Mesendoderm (in vitro differentiated cells): ENCODE results near the gene HMG20B.

Experiments
- DNase-seq: peaks from one replicate; pipeline ENCODE4 v3.0.0; 2013
- H2AK5ac ChIP-seq: 2 replicates; pipeline ENCODE4 v1.6.1; 2013; ENCODE audit warnings: low read length, inconsistent platforms
- H2BK120ac ChIP-seq: 2 replicates; pipeline ENCODE4 v1.6.1; 2013; ENCODE audit warnings: low read depth, mild to moderate bottlenecking, low read length, moderate library complexity, mixed read lengths
- H2BK15ac ChIP-seq: replicated peaks from 2 replicates; pipeline ENCODE4 v1.6.1; 2013; ENCODE audit warnings: low read depth, mild to moderate bottlenecking, moderate library complexity
- H2BK5ac ChIP-seq: 2 replicates; pipeline ENCODE4 v1.6.1; 2013; ENCODE audit warnings: low read length, inconsistent platforms
- H3K18ac ChIP-seq: 2 replicates; pipeline ENCODE4 v1.6.1; 2013; ENCODE audit warnings: mild to moderate bottlenecking, low read length, mixed read lengths
- H3K23ac ChIP-seq: one replicate; pipeline ENCODE4 v1.6.1; 2013; ENCODE audit warnings: low read length
- H3K27ac ChIP-seq: 2 replicates; pipeline ENCODE4 v1.5.1; 2013; ENCODE audit warnings: low read depth, mild to moderate bottlenecking, inconsistent platforms, low read length, moderate library complexity
- H3K27me3 ChIP-seq: 2 replicates; pipeline ENCODE4 v1.6.1; 2013; ENCODE audit warnings: low read length, control low read depth, mild to moderate bottlenecking, inconsistent platforms; ENCODE audit not compliant: insufficient read depth, poor library complexity
- H3K36me3 ChIP-seq: 2 replicates; pipeline ENCODE4 v1.6.1; 2013; ENCODE audit warnings: low read length, inconsistent platforms; ENCODE audit not compliant: control insufficient read depth, insufficient read depth
- H3K4ac ChIP-seq: one replicate; pipeline ENCODE4 v1.6.1; 2013; ENCODE audit warnings: low read depth, mild to moderate bottlenecking, low read length, moderate library complexity
- H3K4me1 ChIP-seq: 2 replicates; pipeline ENCODE4 v1.6.1; 2013; ENCODE audit warnings: low read depth, low read length, inconsistent platforms; ENCODE audit not compliant: control insufficient read depth
- H3K4me2 ChIP-seq: 2 replicates; pipeline ENCODE4 v1.6.1; 2013; ENCODE audit warnings: low read length
- H3K4me3 ChIP-seq: 2 replicates; pipeline ENCODE4 v1.5.1; 2013; ENCODE audit warnings: mild to moderate bottlenecking, low read length
- H3K56ac ChIP-seq: one replicate; pipeline ENCODE4 v1.6.1; 2013; ENCODE audit warnings: low read length
- H3K79me1 ChIP-seq: 2 replicates; pipeline ENCODE4 v1.6.1; 2013; ENCODE audit warnings: low read length, inconsistent platforms
- H3K79me2 ChIP-seq: 2 replicates; pipeline ENCODE4 v1.6.1; 2013; ENCODE audit warnings: mild to moderate bottlenecking, low read length; ENCODE audit not compliant: control insufficient read depth, insufficient read depth
- H3K9ac ChIP-seq: 2 replicates; pipeline ENCODE4 v1.6.1; 2013; ENCODE audit warnings: low read length, inconsistent platforms
- H4K5ac ChIP-seq: one replicate; pipeline ENCODE4 v1.6.1; 2013; ENCODE audit warnings: low read length
- H4K8ac ChIP-seq: one replicate; pipeline ENCODE4 v1.6.1; 2013; ENCODE audit warnings: low read depth, mild to moderate bottlenecking, control low read depth, low read length, moderate library complexity
- WGBS: extraction: QIAGEN DNeasy Blood & Tissue Kit; methylation state at CpG from one replicate; pipeline ENCODE4 v1.1.7; 2013; ENCODE audit warnings: low lambda C conversion rate, missing lambda C conversion rate; ENCODE audit not compliant: insufficient coverage; ENCODE audit errors: extremely low coverage; 5-methylcytosine and 5-hydroxymethylcytosine counted together

Gene HMG20B

DNA sequence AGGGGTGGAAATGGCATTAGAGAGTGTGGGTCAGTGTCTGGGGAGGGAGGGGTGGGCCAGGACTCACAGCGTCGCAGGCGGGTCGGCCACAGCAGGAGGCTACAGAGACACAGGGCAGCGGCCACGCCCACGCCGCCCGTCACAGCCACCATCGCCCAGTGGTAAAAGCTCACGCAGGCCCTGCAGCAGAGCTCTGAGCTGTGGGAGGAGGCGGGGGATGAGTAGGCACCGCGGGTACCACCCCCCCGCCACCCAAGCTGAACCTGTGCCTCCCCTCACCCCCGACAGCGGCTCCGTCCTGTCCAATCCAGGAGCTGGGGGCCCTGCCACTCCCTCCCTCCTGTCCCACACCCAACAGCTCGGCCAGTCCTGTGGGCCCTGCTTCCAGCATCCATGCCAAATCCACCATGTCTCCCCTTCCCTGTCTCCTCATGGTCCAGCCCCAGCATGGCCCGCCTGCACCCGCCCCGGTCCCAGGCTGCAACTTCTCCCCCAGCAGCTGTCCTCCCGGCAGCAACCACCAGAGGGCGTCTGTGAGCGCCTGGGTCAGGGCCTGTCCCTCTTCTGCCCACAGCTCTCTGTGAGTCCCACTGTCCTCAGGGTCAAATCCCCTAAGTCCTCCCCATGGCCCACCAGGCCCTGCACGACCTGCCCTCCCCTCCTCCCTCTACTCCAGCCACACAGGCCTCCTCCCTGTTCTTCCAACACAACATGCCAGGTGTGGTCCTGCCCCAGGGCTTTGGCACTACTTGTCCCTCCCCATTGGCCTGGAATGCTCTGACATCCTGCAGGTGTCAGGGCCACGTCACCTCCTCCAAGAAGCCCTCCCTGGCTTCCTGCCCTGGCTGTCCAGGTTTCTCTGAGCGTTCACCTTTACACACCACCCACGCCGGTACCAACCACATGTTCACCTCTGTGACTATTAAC, 27.7 kb upstream of the HMG20B start:
- Histone ChIP-seq H2BK15ac (no peak overlapping the region), H3K79me2 (no peaks in the 10 kb centered on the region), H3K4ac (no peak overlapping the region), H3K18ac (no peak overlapping the region), H3K9ac (no peak overlapping the region), H4K8ac (no peak overlapping the region), H2BK5ac (no peak overlapping the region), H4K5ac (no peak overlapping the region), H3K56ac (no peak overlapping the region), H3K23ac (no peak overlapping the region), H3K4me3 (no peak overlapping the region), H3K4me1 (no peaks in the 10 kb centered on the region), H2BK120ac (no peak overlapping the region), H3K4me2 (no peak overlapping the region), H3K27me3 (no peaks in the 10 kb centered on the region), H3K36me3 (peaks cover 3% of the 10 kb centered on the region), H3K27ac (no peak overlapping the region), H3K79me1 (no peaks in the 10 kb centered on the region), H2AK5ac (no peak overlapping the region)
- no CpG with 5 or more reads among the region's 30 CpGs for WGBS
- DNase-seq, result peak; percentile 70

DNA sequence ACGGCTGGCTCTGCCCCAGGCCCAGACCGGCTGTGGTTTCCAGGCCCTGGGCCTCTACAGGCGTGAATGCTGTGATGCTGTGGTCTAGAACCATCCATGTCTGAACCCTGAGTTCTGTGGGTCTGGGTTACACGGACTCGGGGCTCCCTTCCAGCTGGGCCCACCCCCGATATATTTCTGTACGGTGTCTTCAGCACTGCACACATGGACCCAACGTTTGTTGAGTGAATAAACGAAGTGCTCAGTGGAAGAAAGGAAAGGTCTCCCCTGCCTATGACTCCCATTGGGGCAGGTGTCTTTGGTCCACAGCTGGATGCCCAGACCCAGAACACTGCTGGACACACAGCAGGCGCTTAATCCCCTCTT, 27.1 kb upstream of the HMG20B start:
- no peak overlapping the region for H2AK5ac ChIP-seq
- H3K18ac ChIP-seq, result no peak overlapping the region
- no peak for DNase-seq
- H2BK15ac ChIP-seq, result no peak overlapping the region
- no peaks in the 10 kb centered on the region for H3K27me3 ChIP-seq
- no peak overlapping the region for H3K27ac ChIP-seq
- H3K4ac ChIP-seq, result no peak overlapping the region
- no CpG with 5 or more reads among the region's 10 CpGs for WGBS
- H3K4me2 ChIP-seq, result no peak overlapping the region
- no peaks in the 10 kb centered on the region for H3K4me1 ChIP-seq
- H2BK120ac ChIP-seq, result no peak overlapping the region
- H4K5ac ChIP-seq, result no peak overlapping the region
- H3K56ac ChIP-seq, result no peak overlapping the region
- no peaks in the 10 kb centered on the region for H3K79me1 ChIP-seq
- no peak overlapping the region for H4K8ac ChIP-seq
- H3K23ac ChIP-seq, result no peak overlapping the region
- no peaks in the 10 kb centered on the region for H3K79me2 ChIP-seq
- H2BK5ac ChIP-seq, result no peak overlapping the region
- peaks cover 3% of the 10 kb centered on the region for H3K36me3 ChIP-seq
- no peak overlapping the region for H3K4me3 ChIP-seq
- H3K9ac ChIP-seq, result no peak overlapping the region

DNA sequence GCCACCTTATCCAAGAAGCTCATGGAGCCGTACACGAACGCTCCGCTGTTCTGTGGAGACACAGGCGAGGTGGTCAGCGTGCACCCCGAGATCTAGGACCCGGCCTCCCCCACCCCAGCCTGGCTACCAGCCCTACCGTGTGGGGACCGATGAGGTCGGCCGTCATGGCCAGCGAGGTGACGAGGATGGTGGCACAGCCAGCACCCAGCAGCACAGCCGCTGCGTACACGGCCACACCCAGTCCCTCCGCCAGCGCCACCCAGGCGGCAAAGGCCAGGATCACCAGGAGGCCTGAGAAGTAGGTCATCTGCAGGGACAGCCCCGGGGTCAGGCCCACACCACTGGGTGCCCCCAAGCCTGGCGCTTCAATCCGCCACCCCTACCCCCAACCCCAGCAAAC, 26.6 kb upstream of the HMG20B start:
- Histone ChIP-seq H2BK120ac (no peak overlapping the region), H3K79me2 (no peaks in the 10 kb centered on the region), H2BK15ac (no peak overlapping the region), H3K36me3 (peaks cover 3% of the 10 kb centered on the region), H4K5ac (no peak overlapping the region), H3K79me1 (no peaks in the 10 kb centered on the region), H3K4me2 (no peak overlapping the region), H3K23ac (no peak overlapping the region), H3K18ac (no peak overlapping the region), H2BK5ac (no peak overlapping the region), H3K56ac (no peak overlapping the region), H3K4me1 (no peaks in the 10 kb centered on the region), H3K4ac (no peak overlapping the region), H4K8ac (no peak overlapping the region), H3K9ac (no peak overlapping the region), H3K27ac (no peak overlapping the region), H3K4me3 (no peak overlapping the region), H2AK5ac (no peak overlapping the region), H3K27me3 (no peaks in the 10 kb centered on the region)
- no peak for DNase-seq
- no CpG with 5 or more reads among the region's 23 CpGs for WGBS

GRCh38 chr19:3547301-3547731, 25.4 kb upstream of the HMG20B start:
- Histone ChIP-seq H3K4ac (no peak overlapping the region), H3K27ac (no peak overlapping the region), H3K4me2 (no peak overlapping the region), H3K4me3 (no peak overlapping the region), H3K4me1 (no peaks in the 10 kb centered on the region), H2BK15ac (no peak overlapping the region), H3K56ac (no peak overlapping the region), H3K23ac (no peak overlapping the region), H3K79me2 (no peaks in the 10 kb centered on the region), H3K79me1 (no peaks in the 10 kb centered on the region), H4K8ac (no peak overlapping the region), H3K27me3 (no peaks in the 10 kb centered on the region), H4K5ac (no peak overlapping the region), H2BK120ac (no peak overlapping the region), H2BK5ac (no peak overlapping the region), H3K18ac (no peak overlapping the region), H3K36me3 (peaks cover 3% of the 10 kb centered on the region), H2AK5ac (no peak overlapping the region), H3K9ac (no peak overlapping the region)
- peak; percentile 20 for DNase-seq
- no CpG with 5 or more reads among the region's 15 CpGs for WGBS

DNA sequence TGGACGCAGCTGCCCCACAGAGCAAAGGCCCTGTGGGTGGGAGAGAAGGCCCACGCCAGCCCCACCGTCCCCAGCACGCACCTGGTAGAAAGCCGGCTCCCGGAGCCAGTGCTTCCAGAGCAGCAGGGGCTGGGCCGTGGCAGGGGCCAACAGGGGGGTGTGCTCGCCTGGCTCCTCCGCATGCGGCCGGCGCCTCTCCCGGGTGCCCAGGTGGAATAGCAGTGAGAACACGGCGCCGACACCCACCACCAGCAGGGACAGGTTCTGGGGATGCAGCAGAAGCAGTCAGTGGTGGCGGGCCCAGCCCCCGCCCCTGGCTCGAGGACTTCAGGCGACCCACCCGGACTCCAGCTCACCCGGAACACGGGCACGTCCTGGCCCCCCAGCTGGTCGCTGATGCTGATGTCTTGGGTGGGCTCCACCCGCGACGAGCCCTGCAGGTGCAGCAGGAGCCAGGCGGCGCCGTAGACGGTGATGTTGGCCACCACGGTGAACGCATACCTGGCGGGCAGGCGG, 24.9 kb upstream of the HMG20B start:
- no peak overlapping the region for H2BK120ac ChIP-seq
- H3K4me2 ChIP-seq, result no peak overlapping the region
- no peaks in the 10 kb centered on the region for H3K27me3 ChIP-seq
- H3K36me3 ChIP-seq, result peaks cover 3% of the 10 kb centered on the region
- no peak overlapping the region for H3K56ac ChIP-seq
- WGBS, result no CpG with 5 or more reads among the region's 36 CpGs
- H3K4me1 ChIP-seq, result no peaks in the 10 kb centered on the region
- H3K79me1 ChIP-seq, result no peaks in the 10 kb centered on the region
- no peak overlapping the region for H3K18ac ChIP-seq
- no peak overlapping the region for H3K23ac ChIP-seq
- no peak overlapping the region for H2AK5ac ChIP-seq
- H3K27ac ChIP-seq, result no peak overlapping the region
- no peak overlapping the region for H3K4ac ChIP-seq
- no peak overlapping the region for H2BK5ac ChIP-seq
- DNase-seq, result no peak
- no peak overlapping the region for H3K9ac ChIP-seq
- no peaks in the 10 kb centered on the region for H3K79me2 ChIP-seq
- no peak overlapping the region for H4K5ac ChIP-seq
- no peak overlapping the region for H3K4me3 ChIP-seq
- H2BK15ac ChIP-seq, result no peak overlapping the region
- H4K8ac ChIP-seq, result no peak overlapping the region
